SU-DHL-6 (cell line): ENCODE measurements around the gene ADARB2.

ENCODE experiments used
- EZH2phosphoT487 ChIP-seq: fragments of 200-600 bp; sonication (generic), shearing (Covaris generic); conservative IDR thresholded peaks from 2 replicates; pipeline ENCODE4 v1.6.1; 2018; ENCODE audit warnings: mild to moderate bottlenecking, antibody characterized with exemption, low read length, moderate library complexity, mixed read lengths
- TF ChIP-seq, protein P1 (sequence below): fragments of 200-600 bp; sonication (generic); IDR thresholded peaks from one replicate; pipeline ENCODE4 v1.5.1; 2017; ENCODE audit warnings: antibody characterized with exemption, mild to moderate bottlenecking, low read length, moderate library complexity; ENCODE audit not compliant: insufficient read depth, poor library complexity, severe bottlenecking

DNA sequence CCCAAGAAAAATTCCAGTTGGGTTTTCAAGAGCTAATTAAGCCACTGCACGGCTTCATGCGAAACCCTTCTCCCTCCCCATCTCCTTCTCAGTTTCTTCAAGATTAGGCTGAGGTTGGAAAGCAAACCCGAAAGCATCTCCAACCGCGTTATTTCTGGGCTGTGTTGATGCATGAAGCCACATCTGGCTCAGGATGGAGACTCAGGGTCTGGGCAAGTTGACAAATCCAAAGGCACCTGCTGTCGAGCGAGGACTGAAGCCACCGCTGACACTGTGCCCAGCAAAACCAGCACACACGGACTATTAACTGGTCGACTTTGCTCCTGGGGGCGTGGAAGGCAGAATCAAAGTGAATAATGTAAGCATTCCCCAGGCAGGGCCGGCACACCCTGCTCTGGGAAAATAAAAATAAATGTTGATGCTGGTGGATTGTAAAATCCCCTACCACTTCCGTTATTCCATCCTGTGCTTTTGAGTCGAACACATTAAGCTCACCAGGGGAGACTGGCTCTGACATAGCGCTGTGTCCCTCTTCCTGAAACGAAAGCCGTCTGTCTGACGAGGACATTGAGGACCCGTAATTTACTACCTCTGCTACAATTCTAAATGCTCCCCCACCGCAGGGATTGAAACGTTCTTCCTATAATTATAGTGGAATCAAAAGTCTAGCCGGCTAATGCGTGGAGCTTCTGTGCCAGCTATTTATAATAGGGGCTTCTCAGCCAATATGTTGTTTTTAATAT is 269.8 kb downstream of the ADARB2 start:
- TF ChIP-seq, protein P1, sequence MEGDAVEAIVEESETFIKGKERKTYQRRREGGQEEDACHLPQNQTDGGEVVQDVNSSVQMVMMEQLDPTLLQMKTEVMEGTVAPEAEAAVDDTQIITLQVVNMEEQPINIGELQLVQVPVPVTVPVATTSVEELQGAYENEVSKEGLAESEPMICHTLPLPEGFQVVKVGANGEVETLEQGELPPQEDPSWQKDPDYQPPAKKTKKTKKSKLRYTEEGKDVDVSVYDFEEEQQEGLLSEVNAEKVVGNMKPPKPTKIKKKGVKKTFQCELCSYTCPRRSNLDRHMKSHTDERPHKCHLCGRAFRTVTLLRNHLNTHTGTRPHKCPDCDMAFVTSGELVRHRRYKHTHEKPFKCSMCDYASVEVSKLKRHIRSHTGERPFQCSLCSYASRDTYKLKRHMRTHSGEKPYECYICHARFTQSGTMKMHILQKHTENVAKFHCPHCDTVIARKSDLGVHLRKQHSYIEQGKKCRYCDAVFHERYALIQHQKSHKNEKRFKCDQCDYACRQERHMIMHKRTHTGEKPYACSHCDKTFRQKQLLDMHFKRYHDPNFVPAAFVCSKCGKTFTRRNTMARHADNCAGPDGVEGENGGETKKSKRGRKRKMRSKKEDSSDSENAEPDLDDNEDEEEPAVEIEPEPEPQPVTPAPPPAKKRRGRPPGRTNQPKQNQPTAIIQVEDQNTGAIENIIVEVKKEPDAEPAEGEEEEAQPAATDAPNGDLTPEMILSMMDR = no peak
- no peak for TF ChIP-seq EZH2phosphoT487
